WTC11 (cell line): Measurements from ENCODE around the gene NEDD4L. TPM values are rescaled to one million over a fixed set of nuclear protein-coding genes. Genes with fewer than 3 reads are reported as not detected.

ENCODE experiments used
- ATAC-seq: fragments of 200-7000 bp; cut with Tn5 transposase; 2 replicates; pipeline ENCODE4 v1.10.0; 2021; ENCODE audit warnings: mild to moderate bottlenecking, moderate library complexity
- CTCF ChIA-PET: fragments of 300-600 bp; sonication (Branson Sonifier 250); formaldehyde crosslinking; loops from one replicate; lab custom pipeline; 2021; ENCODE audit warnings: antibody characterized with exemption; lab: Charles Lee
- POLR2A ChIA-PET: fragments of 350-600 bp; sonication (Branson Sonifier 250); formaldehyde crosslinking; loops from one replicate; lab custom pipeline; 2021; ENCODE audit warnings: antibody characterized with exemption; lab: Charles Lee
- DNase-seq: peaks from one replicate; pipeline ENCODE4 v3.0.0; 2021; ENCODE audit warnings: low spot score
- H3K27ac Mint-ChIP-seq: 2 replicates; pipeline ENCODE4 v1.8.0; 2021; ENCODE audit warnings: mixed read lengths
- H3K27me3 Mint-ChIP-seq: 2 replicates; pipeline ENCODE4 v1.8.0; 2021; ENCODE audit warnings: low read depth, mild to moderate bottlenecking, moderate library complexity, mixed read lengths
- H3K36me3 Mint-ChIP-seq: 2 replicates; pipeline ENCODE4 v1.8.0; 2021; ENCODE audit warnings: mixed read lengths
- H3K4me1 Mint-ChIP-seq: 2 replicates; pipeline ENCODE4 v1.8.0; 2022; ENCODE audit warnings: mixed read lengths
- H3K4me3 Mint-ChIP-seq: 2 replicates; pipeline ENCODE4 v1.8.0; 2021; ENCODE audit warnings: mild to moderate bottlenecking, moderate library complexity, mixed read lengths
- H3K9me3 Mint-ChIP-seq: 2 replicates; pipeline ENCODE4 v1.8.0; 2021; ENCODE audit warnings: mixed read lengths
- AFF4 ChIP-seq: sonication (generic); formaldehyde crosslinking; IDR thresholded peaks from 2 replicates; pipeline ENCODE4 v1.8.1; 2023; ENCODE audit warnings: mild to moderate bottlenecking, missing genetic modification reagents, borderline replicate concordance
- AR ChIP-seq: fragments of 250-450 bp; sonication (Bioruptor Pico); IDR thresholded peaks from 2 replicates; pipeline ENCODE4 v1.9.0; 2021; ENCODE audit warnings: mild to moderate bottlenecking
- ATF1 ChIP-seq: sonication (generic); formaldehyde crosslinking; IDR thresholded peaks from 2 replicates; pipeline ENCODE4 v1.8.1; 2023; ENCODE audit warnings: mild to moderate bottlenecking, moderate library complexity, missing genetic modification reagents
- E2F1 ChIP-seq: sonication (generic); formaldehyde crosslinking; IDR thresholded peaks from 2 replicates; pipeline ENCODE4 v1.8.0; 2022; ENCODE audit warnings: mild to moderate bottlenecking, missing genetic modification reagents
- E2F5 ChIP-seq: sonication (generic); formaldehyde crosslinking; IDR thresholded peaks from 2 replicates; pipeline ENCODE4 v1.8.1; 2022; ENCODE audit warnings: mild to moderate bottlenecking, moderate library complexity, missing genetic modification reagents
- GRHL2 ChIP-seq: fragments of 250-450 bp; sonication (Bioruptor Pico); IDR thresholded peaks from 2 replicates; pipeline ENCODE4 v1.8.0; 2022; ENCODE audit warnings: mild to moderate bottlenecking, moderate library complexity; ENCODE audit not compliant: insufficient replicate concordance, severe bottlenecking
- GTF2I ChIP-seq: fragments of 250-450 bp; sonication (Bioruptor Pico); conservative IDR thresholded peaks from 2 replicates; pipeline ENCODE4 v1.4.0; 2021; ENCODE audit warnings: mild to moderate bottlenecking
- MXD4 ChIP-seq: fragments of 250-450 bp; sonication (Bioruptor Pico); IDR thresholded peaks from 2 replicates; pipeline ENCODE4 v1.8.0; 2021; ENCODE audit warnings: mild to moderate bottlenecking, moderate library complexity, borderline replicate concordance
- NR3C1 ChIP-seq: sonication (generic); formaldehyde crosslinking; conservative IDR thresholded peaks from 2 replicates; pipeline ENCODE4 v1.8.1; 2023; ENCODE audit warnings: low read depth, mild to moderate bottlenecking, missing genetic modification reagents
- PREB ChIP-seq: sonication (generic); formaldehyde crosslinking; IDR thresholded peaks from 2 replicates; pipeline ENCODE4 v1.8.1; 2022; ENCODE audit warnings: mild to moderate bottlenecking, missing genetic modification reagents, moderate library complexity, borderline replicate concordance
- PRRX2 ChIP-seq: fragments of 250-450 bp; sonication (Bioruptor Pico); IDR thresholded peaks from 2 replicates; pipeline ENCODE4 v1.8.0; 2021; ENCODE audit warnings: mild to moderate bottlenecking
- RELA ChIP-seq: sonication (generic); formaldehyde crosslinking; IDR thresholded peaks from 2 replicates; pipeline ENCODE4 v1.8.1; 2022; ENCODE audit warnings: missing genetic modification reagents, mild to moderate bottlenecking, borderline replicate concordance
- TCF7 ChIP-seq: sonication (generic); formaldehyde crosslinking; IDR thresholded peaks from 2 replicates; pipeline ENCODE4 v1.8.0; 2022; ENCODE audit warnings: mild to moderate bottlenecking, low read depth, missing genetic modification reagents, moderate library complexity
- TEAD1 ChIP-seq: sonication (generic); formaldehyde crosslinking; IDR thresholded peaks from 2 replicates; pipeline ENCODE4 v1.8.0; 2022; ENCODE audit warnings: mild to moderate bottlenecking, missing genetic modification reagents
- ZBTB21 ChIP-seq: sonication (generic); formaldehyde crosslinking; IDR thresholded peaks from 2 replicates; pipeline ENCODE4 v1.8.1; 2023; ENCODE audit warnings: mild to moderate bottlenecking, missing genetic modification reagents, borderline replicate concordance
- ZMAT4 ChIP-seq: fragments of 250-450 bp; sonication (Bioruptor Pico); IDR thresholded peaks from 2 replicates; pipeline ENCODE4 v1.9.0; 2021; ENCODE audit warnings: mild to moderate bottlenecking
- ZNF121 ChIP-seq: sonication (generic); formaldehyde crosslinking; IDR thresholded peaks from 2 replicates; pipeline ENCODE4 v1.8.0; 2023; ENCODE audit warnings: missing genetic modification reagents
- ZNF232 ChIP-seq: sonication (generic); formaldehyde crosslinking; IDR thresholded peaks from 2 replicates; pipeline ENCODE4 v1.8.0; 2022; ENCODE audit warnings: mild to moderate bottlenecking, missing genetic modification reagents
- ZNF317 ChIP-seq: sonication (generic); formaldehyde crosslinking; IDR thresholded peaks from 2 replicates; pipeline ENCODE4 v1.8.1; 2023; ENCODE audit warnings: low read depth, mild to moderate bottlenecking, moderate library complexity, missing genetic modification reagents, borderline replicate concordance
- ZNF423 ChIP-seq: fragments of 250-450 bp; sonication (Bioruptor Pico); IDR thresholded peaks from 2 replicates; pipeline ENCODE4 v2.1.2; 2022; ENCODE audit warnings: mild to moderate bottlenecking, moderate library complexity
- ZNF512 ChIP-seq: sonication (generic); formaldehyde crosslinking; IDR thresholded peaks from 2 replicates; pipeline ENCODE4 v1.8.1; 2022; ENCODE audit warnings: missing genetic modification reagents, borderline replicate concordance
- ZNF671 ChIP-seq: fragments of 250-450 bp; sonication (Bioruptor Pico); IDR thresholded peaks from 2 replicates; pipeline ENCODE4 v1.8.0; 2021; ENCODE audit warnings: mild to moderate bottlenecking
- total RNA-seq: library from RNA; stranded (reverse); gene quantifications from 3 replicates; pipeline ENCODE4 v1.2.3, GENCODE V29; 2021

The NEDD4L gene
- total RNA-seq, 1 experiment from 2014 or later: 88.0 TPM

DNA sequence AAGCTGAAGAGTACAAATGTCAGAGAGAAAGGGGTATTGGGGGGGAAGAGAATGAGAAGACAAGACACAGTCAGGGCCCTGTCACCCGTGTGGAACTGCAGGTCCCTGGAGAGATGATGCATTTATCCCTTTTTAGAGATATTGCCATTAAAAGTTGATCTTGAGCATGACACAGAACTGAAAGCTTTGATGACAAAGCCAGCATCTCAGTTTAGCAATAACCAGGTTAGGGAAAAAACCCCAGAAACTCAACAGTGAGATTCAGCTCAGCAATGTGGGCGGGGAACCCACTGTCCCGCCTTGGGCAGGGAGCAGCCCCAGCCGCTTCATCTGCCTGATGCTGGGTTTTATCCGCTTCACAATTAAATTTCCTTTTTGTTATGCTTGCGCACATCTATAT lies 181.1 kb downstream of the NEDD4L start:
- peaks cover 97% of the 10 kb centered on the region for H3K4me1 Mint-ChIP-seq
- POLR2A ChIA-PET: interaction anchor here (0.8 kb wide), 1 partner anchor 11 kb away, joined by 3 read pairs; no protein-coding TSS in a partner anchor
- H3K27me3 Mint-ChIP-seq: no peaks in the 10 kb centered on the region
- TF ChIP-seq MXD4 (CRISPR knock-in tag): no peak
- TF ChIP-seq GTF2I: no peak
- no peak for TF ChIP-seq AFF4
- TF ChIP-seq ZNF512 (CRISPR knock-in tag): no peak
- TF ChIP-seq NR3C1 (CRISPR knock-in tag): no peak
- no peak for TF ChIP-seq ZNF423 (CRISPR knock-in tag)
- no peak for TF ChIP-seq ZBTB21 (CRISPR knock-in tag)
- TF ChIP-seq PREB (CRISPR knock-in tag): no peak
- no peak for TF ChIP-seq TCF7 (CRISPR knock-in tag)
- no peak for TF ChIP-seq PRRX2 (CRISPR knock-in tag)
- TF ChIP-seq ZNF232 (CRISPR knock-in tag): no peak
- no peak for TF ChIP-seq ZMAT4 (CRISPR knock-in tag)
- TF ChIP-seq E2F1 (CRISPR knock-in tag): no peak
- TF ChIP-seq ATF1 (CRISPR knock-in tag): no peak
- no peak for DNase-seq
- H3K9me3 Mint-ChIP-seq: no peaks in the 10 kb centered on the region
- no peaks in the 10 kb centered on the region for H3K36me3 Mint-ChIP-seq
- ATAC-seq: no peak
- CTCF ChIA-PET: interaction anchor here (0.6 to 0.9 kb wide), 2 partner anchors 31 to 57 kb away, joined by 3 to 4 read pairs; no protein-coding TSS in a partner anchor
- no peak overlapping the region for H3K27ac Mint-ChIP-seq
- H3K4me3 Mint-ChIP-seq: no peak overlapping the region

DNA sequence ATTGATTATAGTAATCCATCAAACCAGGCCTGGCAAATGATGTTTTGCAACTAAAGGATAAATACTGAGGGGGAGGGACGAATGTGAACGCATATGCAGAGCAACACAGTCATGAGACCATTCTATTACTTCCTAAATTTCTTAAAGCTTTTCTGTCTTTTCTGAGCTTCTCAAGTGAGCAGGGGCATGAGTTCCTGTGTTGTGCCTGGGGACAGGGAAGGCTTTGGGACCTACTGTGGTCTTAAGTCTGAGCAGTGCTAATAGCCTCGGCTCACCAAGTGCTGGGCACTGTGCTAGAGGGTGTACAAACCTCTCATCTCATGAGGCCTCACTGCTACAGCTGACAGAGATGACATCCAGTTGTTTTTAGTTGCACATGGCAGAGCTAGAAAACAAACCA lies 182.4 kb downstream of the NEDD4L start:
- no peak for ATAC-seq
- POLR2A ChIA-PET: no interaction called here
- TF ChIP-seq ZNF317 (CRISPR knock-in tag) (no peak), AR (CRISPR knock-in tag) (no peak), E2F5 (CRISPR knock-in tag) (no peak), ZNF671 (CRISPR knock-in tag) (no peak), RELA (CRISPR knock-in tag) (no peak), GRHL2 (CRISPR knock-in tag) (no peak), ZNF121 (no peak), TEAD1 (CRISPR knock-in tag) (no peak)

More for the DNA sequence above, 182.4 kb downstream of the NEDD4L start:
- no peak for DNase-seq
- no peaks in the 10 kb centered on the region for H3K27me3 Mint-ChIP-seq
- H3K36me3 Mint-ChIP-seq: no peaks in the 10 kb centered on the region
- H3K4me3 Mint-ChIP-seq: no peak overlapping the region
- H3K9me3 Mint-ChIP-seq: no peaks in the 10 kb centered on the region
- H3K27ac Mint-ChIP-seq: 0 out of 2 replicates have a peak overlapping the region, but pooled peaks have one; percentile 22
- peaks cover 100% of the 10 kb centered on the region for H3K4me1 Mint-ChIP-seq
- CTCF ChIA-PET: interaction anchor here (4.9 kb wide), 1 partner anchor 32 kb away, joined by 19 read pairs; no protein-coding TSS in a partner anchor
